GM18502 (cell line): ENCODE results near the gene NOB1.

Experiments used
- ATAC-seq: cut with Tn5 transposase; IDR thresholded peaks from one replicate; pipeline ENCODE4 v1.9.1; 2021; ENCODE audit warnings: mild to moderate bottlenecking; ENCODE audit not compliant: unreplicated experiment, poor library complexity

The NOB1 gene

GRCh38 chr16:69724414-69724873, 30.3 kb downstream of the NOB1 start:
- ATAC-seq, result no peak

GRCh38 chr16:69721441-69721957, 33.2 kb downstream of the NOB1 start:
- no peak for ATAC-seq

GRCh38 chr16:69720822-69721430, 33.8 kb downstream of the NOB1 start:
- ATAC-seq, result no peak

- ATAC-seq, result no peak
Observed at GRCh38 chr16:69718111-69718764, 36.5 kb downstream of the NOB1 start.

- ATAC-seq, result no peak
Observed at GRCh38 chr16:69717066-69717465, 37.7 kb downstream of the NOB1 start.

GRCh38 chr16:69712914-69713581, 41.7 kb downstream of the NOB1 start:
- no peak for ATAC-seq

GRCh38 chr16:69712277-69712676, 42.4 kb downstream of the NOB1 start:
- ATAC-seq, result no peak

- ATAC-seq, result no peak
Observed at GRCh38 chr16:69711115-69711740, 43.5 kb downstream of the NOB1 start.

GRCh38 chr16:69709456-69710084, 45.2 kb downstream of the NOB1 start:
- no peak for ATAC-seq

GRCh38 chr16:69707920-69708683, 46.6 kb downstream of the NOB1 start:
- ATAC-seq, result no peak

GRCh38 chr16:69706975-69707340, 47.8 kb downstream of the NOB1 start:
- no peak for ATAC-seq

- no peak for ATAC-seq
Observed at GRCh38 chr16:69706256-69706974, 48.3 kb downstream of the NOB1 start.

GRCh38 chr16:69703638-69704037, 51.1 kb downstream of the NOB1 start:
- ATAC-seq, result no peak

- no peak for ATAC-seq
Observed at GRCh38 chr16:69701866-69702265, 52.9 kb downstream of the NOB1 start.

GRCh38 chr16:69701452-69701851, 53.3 kb downstream of the NOB1 start:
- no peak for ATAC-seq

- ATAC-seq, result no peak
Observed at GRCh38 chr16:69699915-69700314, 54.8 kb downstream of the NOB1 start.

GRCh38 chr16:69698404-69698803, 56.3 kb downstream of the NOB1 start:
- no peak for ATAC-seq

- ATAC-seq, result no peak
Observed at GRCh38 chr16:69693916-69694315, 60.8 kb downstream of the NOB1 start.
